SU-DHL-6 (cell line): ENCODE results near the gene CELF3.

Experiments
- CTCF ChIP-seq: fragments of 200-600 bp; sonication (generic); IDR thresholded peaks from one replicate; pipeline ENCODE4 v1.5.1; 2017; ENCODE audit warnings: antibody characterized with exemption, mild to moderate bottlenecking, low read length, moderate library complexity; ENCODE audit not compliant: insufficient read depth, poor library complexity, severe bottlenecking
- EZH2phosphoT487 ChIP-seq: fragments of 200-600 bp; sonication (generic), shearing (Covaris generic); conservative IDR thresholded peaks from 2 replicates; pipeline ENCODE4 v1.6.1; 2018; ENCODE audit warnings: mild to moderate bottlenecking, antibody characterized with exemption, low read length, moderate library complexity, mixed read lengths

- TF ChIP-seq CTCF (no peak), EZH2phosphoT487 (no peak)
These were observed 43.2 kb downstream of the CELF3 start for GRCh38 chr1:151673407-151673806.
